ENCODE data around the gene NMD3.

DNA sequence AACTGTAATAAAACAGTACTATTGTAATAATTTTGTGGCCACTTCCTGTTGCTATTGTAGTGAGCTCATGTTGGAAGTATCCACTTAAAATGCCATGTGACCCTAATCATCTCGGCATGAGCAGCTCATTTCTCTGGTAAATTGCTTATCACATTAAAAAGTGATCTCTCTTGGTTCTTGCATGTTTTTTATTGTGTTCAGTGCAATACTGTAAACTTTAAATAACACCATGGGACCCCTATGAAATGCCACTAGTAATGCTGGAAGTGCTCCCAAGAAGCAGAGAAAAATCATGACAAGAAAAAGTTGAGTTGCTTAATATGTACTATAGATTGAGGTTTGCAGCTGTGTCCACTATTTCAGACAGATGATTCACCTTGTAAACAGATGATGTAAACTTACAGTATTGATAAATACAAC, 45.6 kb downstream of the NMD3 start:
- TF ChIP-seq POLR2A (IDR thresholded peaks at IDR 0.05; ENCODE audit: low read depth, low read length) (no peak), POLR2AphosphoS5 (IDR thresholded peaks at IDR 0.05; ENCODE audit: low read depth, low read length) (no peak), TAF1 (IDR thresholded peaks at IDR 0.05; ENCODE audit: borderline replicate concordance, low read depth, low read length) (no peak)
